HG03558 (cell line): ENCODE data around the gene VCAN.

Experiments used
- ATAC-seq: cut with Tn5 transposase; IDR thresholded peaks from one replicate; pipeline ENCODE4 v1.9.1; 2021; ENCODE audit warnings: moderate number of reproducible peaks; ENCODE audit not compliant: unreplicated experiment; ENCODE audit errors: extremely low read depth

VCAN gene

GRCh38 chr5:83464261-83464660 lies 7.3 kb upstream of the VCAN start:
- no peak for ATAC-seq

GRCh38 chr5:83467371-83468035 lies 4.0 kb upstream of the VCAN start:
- no peak for ATAC-seq

- no peak for ATAC-seq
These were observed 2.5 kb upstream of the VCAN start for GRCh38 chr5:83469075-83469474.

GRCh38 chr5:83470526-83471404 lies 779 bp upstream of the VCAN start:
- ATAC-seq: no peak

GRCh38 chr5:83472213-83472507 lies 616 bp downstream of the VCAN start:
- no peak for ATAC-seq

- ATAC-seq: no peak
These were observed 1.2 kb downstream of the VCAN start for GRCh38 chr5:83472508-83473345.

- ATAC-seq: peak; percentile 38
These were observed 2.0 kb downstream of the VCAN start for GRCh38 chr5:83473346-83474160.

GRCh38 chr5:83474161-83474796 lies 2.7 kb downstream of the VCAN start:
- peak; percentile 37 for ATAC-seq

GRCh38 chr5:83474991-83475390 lies 3.4 kb downstream of the VCAN start:
- no peak for ATAC-seq

- ATAC-seq: no peak
These were observed 3.9 kb downstream of the VCAN start for GRCh38 chr5:83475391-83475863.

- ATAC-seq: no peak
These were observed 4.6 kb downstream of the VCAN start for GRCh38 chr5:83475935-83476814.

GRCh38 chr5:83482961-83483360 lies 11.4 kb downstream of the VCAN start:
- ATAC-seq: no peak

- ATAC-seq: no peak
These were observed 12.8 kb downstream of the VCAN start for GRCh38 chr5:83484294-83484693.

- no peak for ATAC-seq
These were observed 14.3 kb downstream of the VCAN start for GRCh38 chr5:83485842-83486241.

GRCh38 chr5:83487155-83487554 lies 15.6 kb downstream of the VCAN start:
- ATAC-seq: no peak

- ATAC-seq: no peak
These were observed 16.7 kb downstream of the VCAN start for GRCh38 chr5:83488271-83488670.

- no peak for ATAC-seq
These were observed 17.3 kb downstream of the VCAN start for GRCh38 chr5:83488821-83489220.

- no peak for ATAC-seq
These were observed 18.7 kb downstream of the VCAN start for GRCh38 chr5:83490203-83490602.

- no peak for ATAC-seq
These were observed 20.8 kb downstream of the VCAN start for GRCh38 chr5:83492331-83492730.
